Tibial artery (tissue), 4 donors: Measurements from ENCODE around the gene PHF5A.

Experiments
- DNase-seq, 2 donors: peaks; one replicate each; pipeline ENCODE4 v3.0.0-alpha.2; 2019
- H3K27ac ChIP-seq, 2 donors: fragments of 200-600 bp; sonication (generic) in 1 of 2; 1 replicate in 1 of 2; 2 replicates in 1 of 2; pipeline ENCODE4 v1.5.1; 2018 to 2019; ENCODE audit warnings: mild to moderate bottlenecking in 1 of 2
- H3K27me3 ChIP-seq, 2 donors: fragments of 200-600 bp; sonication (generic) in 1 of 2; one replicate each; pipeline versions ENCODE4 v1.5.1 to v1.6.0; 2016 to 2019
- H3K36me3 ChIP-seq, 3 donors: fragments of 200-600 bp; sonication (generic) in 2 of 3; one replicate each; pipeline ENCODE4 v1.5.1; 2016 to 2019; ENCODE audit warnings: mild to moderate bottlenecking in 2 of 3
- H3K4me1 ChIP-seq, 4 donors: fragments of 200-600 bp; sonication (generic) in 2 of 4; 1 replicate in 3 of 4; 2 replicates in 1 of 4; pipeline ENCODE4 v1.5.1; 2016 to 2019
- H3K4me3 ChIP-seq, 2 donors: fragments of 200-600 bp; sonication (generic) in 1 of 2; 1 replicate in 1 of 2; 2 replicates in 1 of 2; pipeline ENCODE4 v1.5.1; 2018 to 2019; ENCODE audit warnings: mild to moderate bottlenecking in 2 of 2
- H3K9me3 ChIP-seq, 3 donors: fragments of 200-600 bp; sonication (generic) in 1 of 3; one replicate each; pipeline ENCODE4 v1.5.1; 2016 to 2019
- CTCF ChIP-seq, 2 experiments: fragments of 200-600 bp in 1 of 2; fragments of 450-650 bp in 1 of 2; IDR thresholded peaks; one replicate each; pipeline ENCODE4 v1.5.1; 2017 to 2019; ENCODE audit warnings: antibody characterized with exemption in 2 of 2, mild to moderate bottlenecking in 1 of 2, moderate library complexity in 1 of 2
- intact Hi-C: fragments of 100-400 bp; cut with DNase I; formaldehyde crosslinking; loops from one replicate; pipeline ENCODE4 v1.15.0; 2023; ENCODE audit warnings: low total_unique reads

The PHF5A gene

GRCh38 chr22:41429232-41429950 lies 39.1 kb downstream of the PHF5A start:
- Histone ChIP-seq H3K27ac (peak overlapping the region in 1 of 2 donors; percentile 46), H3K27me3 (no peaks in the 10 kb centered on the region), H3K4me3 (no peak overlapping the region), H3K36me3 (peaks cover 31 to 71% (median 39%) of the 10 kb centered on the region in 3 donors), H3K9me3 (no peaks in the 10 kb centered on the region), H3K4me1 (peaks cover 0 to 20% (median 6%) of the 10 kb centered on the region in 4 donors)
- no peak for DNase-seq
- intact Hi-C loops: no loop called here
- no peak for TF ChIP-seq CTCF (IDR thresholded peaks at IDR 0.05)

- H3K36me3 ChIP-seq: peaks cover under 1 to 56% (median 22%) of the 10 kb centered on the region in 3 donors
- no peaks in the 10 kb centered on the region for H3K9me3 ChIP-seq
- no peak overlapping the region for H3K4me3 ChIP-seq
- no peaks in the 10 kb centered on the region for H3K4me1 ChIP-seq
- H3K27me3 ChIP-seq: no peaks in the 10 kb centered on the region
- no peak for DNase-seq
- intact Hi-C loops: no loop called here
- H3K27ac ChIP-seq: no peak overlapping the region
- no peak for TF ChIP-seq CTCF (IDR thresholded peaks at IDR 0.05)
Observed at GRCh38 chr22:41425660-41426365, 42.7 kb downstream of the PHF5A start.

- Histone ChIP-seq H3K27ac (peak overlapping the region; percentile 82 to 100), H3K36me3 (peaks cover 0 to 10% (median 9%) of the 10 kb centered on the region in 3 donors), H3K4me1 (peaks cover 0 to 64% (median 46%) of the 10 kb centered on the region in 4 donors), H3K27me3 (no peaks in the 10 kb centered on the region), H3K4me3 (no peak overlapping the region), H3K9me3 (no peaks in the 10 kb centered on the region)
- no peak for DNase-seq
- intact Hi-C loops: no loop called here
- no peak for TF ChIP-seq CTCF (IDR thresholded peaks at IDR 0.05)
Observed at GRCh38 chr22:41418717-41419116, 49.8 kb downstream of the PHF5A start.

- no peak for TF ChIP-seq CTCF (IDR thresholded peaks at IDR 0.05)
- Histone ChIP-seq H3K4me3 (peak overlapping the region in 1 of 2 donors; percentile 4), H3K36me3 (peaks cover 0 to under 1% (median 0%) of the 10 kb centered on the region in 3 donors), H3K4me1 (peaks cover 0 to 69% (median 52%) of the 10 kb centered on the region in 4 donors), H3K27ac (peak overlapping the region; percentile 82 to 100), H3K27me3 (no peaks in the 10 kb centered on the region), H3K9me3 (no peaks in the 10 kb centered on the region)
- intact Hi-C loops: no loop called here
- peak; percentile 94 to 99 for DNase-seq
Observed at GRCh38 chr22:41417622-41418390, 50.7 kb downstream of the PHF5A start.

GRCh38 chr22:41415554-41415953 lies 52.9 kb downstream of the PHF5A start:
- Histone ChIP-seq H3K9me3 (no peaks in the 10 kb centered on the region), H3K4me1 (peaks cover 8 to 92% (median 72%) of the 10 kb centered on the region in 4 donors), H3K36me3 (no peaks in the 10 kb centered on the region), H3K27me3 (no peaks in the 10 kb centered on the region), H3K27ac (peak overlapping the region; percentile 99 to 100), H3K4me3 (no peak overlapping the region)
- DNase-seq: no peak
- intact Hi-C loops: no loop called here
- TF ChIP-seq CTCF (IDR thresholded peaks at IDR 0.05): no peak
